PC-3 (cell line): Measurements from ENCODE around the gene GTPBP6. TPM values are rescaled to one million over a fixed set of nuclear protein-coding genes. Genes with fewer than 3 reads are reported as not detected.

Experiments used
- ATAC-seq: fragments of 200-7000 bp; cut with Tn5 transposase; 2 replicates; pipeline ENCODE4 v1.9.1; 2020; ENCODE audit warnings: mild to moderate bottlenecking, moderate library complexity
- BruUV-seq: library from RNA; stranded (reverse); fragments of 400-500 nt; replicated peaks from 2 replicates; lab custom pipeline; 2021; lab: Mats Ljungman, UMichigan
- CTCF ChIA-PET: fragments of 300-600 bp; sonication (Branson Sonifier 250); formaldehyde crosslinking; loops from one replicate; lab custom pipeline; 2022; ENCODE audit warnings: antibody characterized with exemption; lab: Charles Lee
- POLR2A ChIA-PET: fragments of 300-600 bp; sonication (Branson Sonifier 250); formaldehyde crosslinking; loops from one replicate; lab custom pipeline; 2022; ENCODE audit warnings: antibody characterized with exemption; ENCODE audit not compliant: unreplicated experiment; lab: Charles Lee
- DNase-seq: peaks from one replicate; pipeline ENCODE4 v3.0.0-alpha.2; 2015
- H2AFZ ChIP-seq: fragments of 300-600 bp; sonication (generic); 2 replicates; pipeline ENCODE4 v1.6.0; 2016; ENCODE audit warnings: antibody characterized with exemption, low read length
- H3F3A ChIP-seq: fragments of 300-600 bp; sonication (generic); one replicate; pipeline ENCODE4 v1.6.0; 2017; ENCODE audit warnings: antibody characterized with exemption, low read length, control low read depth, mild to moderate bottlenecking; ENCODE audit not compliant: unreplicated experiment
- H3K27ac ChIP-seq: fragments of 300-600 bp; sonication (generic); 2 replicates; pipeline ENCODE4 v1.5.1; 2016; ENCODE audit warnings: mild to moderate bottlenecking, low read length
- H3K27me3 ChIP-seq: fragments of 300-600 bp; sonication (generic); 2 replicates; pipeline ENCODE4 v1.6.1; 2016; ENCODE audit warnings: low read length, mixed read lengths
- H3K36me3 ChIP-seq: fragments of 300-600 bp; sonication (generic); 2 replicates; pipeline ENCODE4 v1.6.1; 2016; ENCODE audit warnings: low read depth, mixed run types, low read length, mixed read lengths
- H3K4me1 ChIP-seq: fragments of 300-600 bp; sonication (generic); 2 replicates; pipeline ENCODE4 v1.5.1; 2016; ENCODE audit warnings: low read length; ENCODE audit not compliant: insufficient read depth
- H3K4me2 ChIP-seq: fragments of 300-600 bp; sonication (generic); 2 replicates; pipeline ENCODE4 v1.6.0; 2016; ENCODE audit warnings: low read length
- H3K4me3 ChIP-seq: fragments of 300-600 bp; sonication (generic); 2 replicates; pipeline ENCODE4 v1.5.1; 2016; ENCODE audit warnings: mild to moderate bottlenecking, low read length, mixed read lengths
- H3K79me2 ChIP-seq: fragments of 300-600 bp; sonication (generic); 2 replicates; pipeline ENCODE4 v1.6.1; 2017; ENCODE audit warnings: low read length, mixed read lengths
- H3K9ac ChIP-seq: fragments of 300-600 bp; sonication (generic); 2 replicates; pipeline ENCODE4 v1.6.0; 2016; ENCODE audit warnings: mild to moderate bottlenecking, low read length
- H3K9me2 ChIP-seq: fragments of 300-600 bp; sonication (generic); replicated peaks from 2 replicates; pipeline ENCODE4 v1.6.1; 2016; ENCODE audit warnings: mixed run types, low read length, mixed read lengths
- H3K9me3 ChIP-seq: fragments of 300-600 bp; sonication (generic); 2 replicates; pipeline ENCODE4 v1.6.1; 2016; ENCODE audit warnings: low read length, mixed read lengths
- H4K20me1 ChIP-seq: fragments of 300-600 bp; sonication (generic); 2 replicates; pipeline ENCODE4 v1.6.1; 2016; ENCODE audit warnings: low read length, mixed read lengths
- EZH2 ChIP-seq: fragments of 300-600 bp; sonication (generic); IDR thresholded peaks from one replicate; pipeline ENCODE4 v1.6.1; 2017; ENCODE audit warnings: antibody characterized with exemption, mild to moderate bottlenecking, low read length; ENCODE audit not compliant: unreplicated experiment
- EZH2phosphoT487 ChIP-seq: fragments of 300-600 bp; sonication (generic); IDR thresholded peaks from 2 replicates; pipeline ENCODE4 v1.6.1; 2018; ENCODE audit warnings: mild to moderate bottlenecking, antibody characterized with exemption, low read length, borderline replicate concordance
- intact Hi-C: fragments of 100-400 bp; cut with micrococcal nuclease; formaldehyde crosslinking; loops from 2 replicates; pipeline ENCODE4 v1.9.0; 2023
- total RNA-seq: library from RNA; depleted of rRNA; stranded (reverse); fragments of >200 nt; gene quantifications from 2 replicates; pipeline ENCODE4 v1.2.3, GENCODE V29; 2014
- TF ChIP-seq, protein P1 (sequence below): fragments of 300-600 bp; sonication (generic); conservative IDR thresholded peaks from 2 replicates; pipeline ENCODE4 v1.5.1; 2017; ENCODE audit warnings: antibody characterized with exemption, low read depth, mild to moderate bottlenecking, low read length

GTPBP6 gene
- total RNA-seq, 1 experiment from 2014 or later = 38.8 TPM

DNA sequence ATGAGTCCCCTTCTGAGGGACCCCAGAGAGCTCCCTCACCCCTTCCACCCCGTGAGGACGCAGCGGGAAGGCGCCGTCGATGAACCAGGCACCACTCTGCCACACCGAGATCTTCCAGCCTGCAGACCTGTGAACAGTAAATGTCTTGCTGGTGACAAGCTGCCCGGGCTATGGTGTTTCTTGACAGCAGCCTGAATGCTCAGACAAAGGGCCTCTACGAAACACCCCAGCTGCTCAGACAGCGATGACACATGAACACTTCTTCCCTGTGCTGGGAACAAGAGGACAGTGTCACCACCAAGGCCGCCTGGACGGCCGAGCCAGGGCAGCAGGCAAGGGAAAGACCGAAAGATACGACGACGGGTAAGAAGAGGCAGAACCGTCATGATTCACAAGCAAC, 30.6 kb upstream of the GTPBP6 start:
- H3K9me3 ChIP-seq = no peaks in the 10 kb centered on the region
- H3K4me1 ChIP-seq = no peaks in the 10 kb centered on the region
- ChIA-PET POLR2A (no interaction called here), CTCF (no interaction called here)
- H3K9me2 ChIP-seq = no peaks in the 10 kb centered on the region
- H3K27ac ChIP-seq = no peak overlapping the region
- H3K27me3 ChIP-seq = no peaks in the 10 kb centered on the region
- no peaks in the 10 kb centered on the region for H3K36me3 ChIP-seq
- H2AFZ ChIP-seq = no peak overlapping the region
- no peaks in the 10 kb centered on the region for H4K20me1 ChIP-seq
- DNase-seq (no peak), ATAC-seq (no peak)
- H3K4me2 ChIP-seq = no peak overlapping the region
- no TSS peak for BruUV-seq
- H3K79me2 ChIP-seq = no peaks in the 10 kb centered on the region
- intact Hi-C loops = no loop called here
- TF ChIP-seq, protein P1, sequence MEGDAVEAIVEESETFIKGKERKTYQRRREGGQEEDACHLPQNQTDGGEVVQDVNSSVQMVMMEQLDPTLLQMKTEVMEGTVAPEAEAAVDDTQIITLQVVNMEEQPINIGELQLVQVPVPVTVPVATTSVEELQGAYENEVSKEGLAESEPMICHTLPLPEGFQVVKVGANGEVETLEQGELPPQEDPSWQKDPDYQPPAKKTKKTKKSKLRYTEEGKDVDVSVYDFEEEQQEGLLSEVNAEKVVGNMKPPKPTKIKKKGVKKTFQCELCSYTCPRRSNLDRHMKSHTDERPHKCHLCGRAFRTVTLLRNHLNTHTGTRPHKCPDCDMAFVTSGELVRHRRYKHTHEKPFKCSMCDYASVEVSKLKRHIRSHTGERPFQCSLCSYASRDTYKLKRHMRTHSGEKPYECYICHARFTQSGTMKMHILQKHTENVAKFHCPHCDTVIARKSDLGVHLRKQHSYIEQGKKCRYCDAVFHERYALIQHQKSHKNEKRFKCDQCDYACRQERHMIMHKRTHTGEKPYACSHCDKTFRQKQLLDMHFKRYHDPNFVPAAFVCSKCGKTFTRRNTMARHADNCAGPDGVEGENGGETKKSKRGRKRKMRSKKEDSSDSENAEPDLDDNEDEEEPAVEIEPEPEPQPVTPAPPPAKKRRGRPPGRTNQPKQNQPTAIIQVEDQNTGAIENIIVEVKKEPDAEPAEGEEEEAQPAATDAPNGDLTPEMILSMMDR = no peak
- TF ChIP-seq EZH2phosphoT487 (no peak), EZH2 (no peak)
- no peak overlapping the region for H3K4me3 ChIP-seq
- no peaks in the 10 kb centered on the region for H3F3A ChIP-seq
- no peak overlapping the region for H3K9ac ChIP-seq

DNA sequence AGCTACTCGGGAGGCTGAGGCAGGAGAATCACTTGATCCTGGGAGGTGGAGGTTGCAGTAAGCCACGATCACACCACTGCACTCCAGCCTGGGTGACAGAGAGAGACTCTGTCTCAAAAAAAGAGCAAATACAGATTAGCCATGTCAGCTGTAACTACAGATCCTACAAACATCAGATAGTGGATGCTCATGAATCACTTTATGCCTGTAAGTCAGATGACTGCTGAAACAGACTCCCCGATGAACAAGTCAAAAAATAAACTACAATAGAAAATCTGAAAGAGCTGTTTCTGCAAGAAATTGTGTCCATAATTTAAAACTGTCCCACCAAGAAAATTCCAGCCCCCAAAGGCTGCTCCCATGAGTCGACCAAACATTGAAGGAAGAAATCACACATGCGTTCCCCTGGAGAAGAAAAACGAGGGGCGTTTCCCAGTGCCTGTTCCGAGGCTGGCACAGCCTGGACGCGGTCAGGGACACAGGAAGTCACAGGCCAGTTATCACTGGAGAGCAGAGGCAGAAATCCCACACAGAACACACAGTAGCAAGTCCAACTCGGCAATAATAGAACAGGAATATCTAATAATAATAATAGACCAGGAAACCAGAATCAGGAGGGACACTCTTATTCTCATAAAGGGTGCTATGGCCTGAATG, 30.0 kb upstream of the GTPBP6 start:
- Histone ChIP-seq H3K27me3 (no peaks in the 10 kb centered on the region), H3F3A (no peaks in the 10 kb centered on the region), H3K27ac (no peak overlapping the region), H3K9me2 (no peaks in the 10 kb centered on the region), H3K4me1 (no peaks in the 10 kb centered on the region), H4K20me1 (no peaks in the 10 kb centered on the region), H3K4me3 (no peak overlapping the region), H3K9me3 (no peaks in the 10 kb centered on the region), H3K36me3 (no peaks in the 10 kb centered on the region), H3K79me2 (no peaks in the 10 kb centered on the region), H3K9ac (no peak overlapping the region), H2AFZ (no peak overlapping the region), H3K4me2 (no peak overlapping the region)
- TF ChIP-seq EZH2 (no peak), EZH2phosphoT487 (no peak)
- TF ChIP-seq, protein P1 = no peak
- ChIA-PET POLR2A (no interaction called here), CTCF (no interaction called here)
- intact Hi-C loops = no loop called here
- BruUV-seq = no TSS peak
- DNase-seq (no peak), ATAC-seq (no peak)

DNA sequence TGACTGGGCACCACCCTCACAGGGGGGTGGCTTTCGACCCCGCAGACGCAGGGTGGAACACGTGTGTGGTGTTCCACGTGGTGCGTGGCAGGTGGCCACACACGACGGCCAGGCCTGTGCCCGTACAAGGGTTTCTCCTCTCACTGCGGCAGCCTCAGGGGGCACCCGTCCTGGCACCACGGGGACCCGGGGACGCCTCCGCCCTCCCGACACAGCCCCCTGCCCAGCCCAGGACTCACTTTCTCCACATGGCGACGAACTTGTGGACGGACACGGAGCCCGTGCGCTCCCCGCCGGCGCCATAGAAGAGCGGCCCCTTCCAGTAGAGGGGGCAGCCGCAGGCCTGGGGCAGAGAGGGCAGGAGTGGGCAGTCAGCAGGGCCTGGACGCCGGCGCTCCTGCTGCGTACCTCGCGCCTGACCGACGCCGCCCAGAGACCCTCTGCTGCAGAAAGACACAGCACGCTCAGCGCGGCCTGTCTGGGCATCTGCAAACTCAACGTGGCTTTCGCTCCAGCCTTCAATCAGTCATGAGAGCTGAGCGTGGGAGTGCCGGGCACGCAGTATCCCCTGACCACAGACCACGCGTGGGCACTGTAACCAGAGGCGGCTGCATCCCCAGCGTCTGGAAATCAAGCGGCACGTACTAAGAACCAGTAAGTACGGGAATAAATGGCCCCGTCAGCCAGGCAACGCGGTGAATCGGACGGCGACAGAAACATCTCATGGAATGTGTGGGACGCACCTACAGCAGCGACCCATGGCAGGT, 28.9 kb upstream of the GTPBP6 start:
- Histone ChIP-seq H3K9me3 (no peaks in the 10 kb centered on the region), H3F3A (no peaks in the 10 kb centered on the region), H3K27me3 (no peaks in the 10 kb centered on the region), H4K20me1 (no peaks in the 10 kb centered on the region), H3K4me2 (no peak overlapping the region), H3K36me3 (no peaks in the 10 kb centered on the region), H3K79me2 (no peaks in the 10 kb centered on the region), H3K9ac (no peak overlapping the region), H3K27ac (no peak overlapping the region), H3K9me2 (no peaks in the 10 kb centered on the region), H2AFZ (no peak overlapping the region), H3K4me1 (no peaks in the 10 kb centered on the region), H3K4me3 (no peak overlapping the region)
- intact Hi-C loops = no loop called here
- ATAC-seq (no peak), DNase-seq (no peak)
- BruUV-seq = no TSS peak
- ChIA-PET CTCF (no interaction called here), POLR2A (no interaction called here)
- TF ChIP-seq, protein P1 = no peak
- TF ChIP-seq EZH2phosphoT487 (no peak), EZH2 (no peak)
